Activated T-cell treated with anti-CD3 and anti-CD28 coated beads for 1 hour (primary cell): ENCODE results near the gene LGALS13.
"Not testable (repeated sequence)": the region's sequence is repeated elsewhere in the genome, so short reads cannot be mapped to it uniquely, and the experiment has no call there.

Experiments
- DNase-seq: peaks from one replicate; pipeline ENCODE4 v3.0.0-alpha.2; 2020; ENCODE audit warnings: low read depth

LGALS13 gene

GRCh38 chr19:39623946-39624345 lies 21.6 kb downstream of the LGALS13 start:
- DNase-seq, result no peak

GRCh38 chr19:39627631-39628030 lies 25.3 kb downstream of the LGALS13 start:
- DNase-seq, result not testable (repeated sequence)

- no peak for DNase-seq
These were observed 28.9 kb downstream of the LGALS13 start for GRCh38 chr19:39631178-39631577.

DNA sequence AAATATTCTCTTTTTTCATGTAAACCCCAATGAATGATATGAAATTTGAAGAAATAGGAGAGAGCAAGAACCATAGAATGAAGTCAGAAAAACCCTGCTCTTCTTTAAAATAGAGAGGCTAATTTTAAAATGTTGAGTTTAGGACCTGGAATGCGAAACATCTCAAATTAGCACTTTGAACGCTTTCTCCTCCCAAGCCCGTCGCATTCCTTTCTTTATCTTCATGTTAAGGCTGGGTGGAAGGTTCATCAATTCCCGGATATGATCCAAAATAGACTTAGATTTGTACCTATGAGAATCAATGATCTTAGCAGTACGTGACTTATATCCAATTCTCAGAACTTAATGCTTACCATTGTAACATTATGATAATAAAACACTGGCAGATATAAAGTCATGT lies 29.3 kb downstream of the LGALS13 start:
- no peak for DNase-seq

DNA sequence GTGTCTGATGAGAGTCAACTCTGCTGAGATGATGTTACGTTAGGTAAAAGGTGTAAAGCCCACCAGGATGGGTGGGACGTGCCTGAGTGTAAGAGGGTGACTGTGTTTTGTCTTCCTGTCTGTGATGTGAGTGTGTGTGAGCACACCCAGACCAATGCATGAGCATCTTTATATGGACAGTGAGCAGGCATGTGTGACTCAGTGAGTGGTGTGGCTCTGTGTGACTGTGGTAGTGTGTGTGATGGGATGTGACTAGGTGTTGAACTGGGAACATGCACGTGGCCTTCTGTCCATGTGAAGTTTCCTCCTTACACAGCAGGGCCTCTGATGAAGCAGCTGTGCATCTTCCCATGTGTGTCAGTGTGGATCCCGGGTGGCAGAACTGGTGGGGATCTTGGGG lies 35.6 kb downstream of the LGALS13 start:
- no peak for DNase-seq

DNA sequence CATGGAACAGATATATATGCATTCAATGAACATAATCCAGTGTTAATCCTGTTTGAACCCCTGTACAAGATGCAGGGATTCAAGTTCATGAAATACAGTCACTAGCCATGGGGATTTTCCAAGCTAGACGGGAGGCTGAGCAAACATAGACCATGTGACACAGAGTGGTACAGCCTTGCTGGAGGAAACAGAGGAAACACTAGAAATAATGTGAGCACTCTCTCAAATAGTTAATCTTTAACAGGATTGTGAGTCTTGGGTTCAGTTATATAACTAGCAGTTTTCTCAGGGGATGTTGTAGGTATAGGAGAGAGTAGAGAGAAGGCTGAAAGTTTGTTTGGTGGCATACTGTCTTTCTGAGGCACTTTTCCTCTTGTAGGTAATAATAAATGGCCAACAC lies 39.4 kb downstream of the LGALS13 start:
- no peak for DNase-seq

- no peak for DNase-seq
These were observed 41.3 kb downstream of the LGALS13 start for GRCh38 chr19:39643591-39643990.

DNA sequence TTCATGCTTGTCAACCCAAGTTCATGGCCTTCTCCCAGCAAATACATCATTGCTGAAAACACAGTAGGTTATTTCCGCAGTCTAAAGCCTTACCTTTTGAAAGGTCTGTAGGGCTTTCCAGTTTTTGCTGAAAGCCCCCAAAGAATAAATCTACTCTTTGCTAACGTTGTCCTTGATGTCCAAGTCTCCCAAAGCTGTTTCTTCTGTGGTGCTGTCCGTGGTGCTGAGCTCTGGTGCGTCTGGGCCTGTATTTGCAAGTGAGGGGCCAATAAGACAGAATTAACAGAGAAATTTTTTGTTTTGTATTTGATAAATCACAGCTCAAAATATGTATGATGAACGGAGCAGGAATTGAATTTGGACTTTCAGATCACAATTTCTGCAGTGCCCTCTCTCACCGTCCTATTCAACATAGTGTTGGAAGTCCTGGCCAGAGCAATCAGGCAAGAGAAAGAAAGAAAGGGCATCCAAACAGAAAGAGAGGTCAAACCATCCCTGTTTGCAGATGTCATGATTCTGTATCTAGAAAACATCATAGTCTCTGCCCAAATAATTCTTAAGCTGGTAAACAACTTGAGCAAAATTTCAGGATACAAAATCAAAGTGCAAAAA lies 43.6 kb downstream of the LGALS13 start:
- DNase-seq, result no peak

GRCh38 chr19:39647918-39648317 lies 45.6 kb downstream of the LGALS13 start:
- DNase-seq, result no peak

- DNase-seq, result no peak
These were observed 53.3 kb downstream of the LGALS13 start, which contains the start of gene LGALS16 for GRCh38 chr19:39655613-39656012. LGALS16 (plus strand) TSS chr19:39655913; CDS start chr19:39655962, 49 bp downstream.
